H9 (cell line): ENCODE results near the gene CYREN. TPM values are rescaled to one million over a fixed set of nuclear protein-coding genes. Genes with fewer than 3 reads are reported as not detected.
A peak's percentile ranks its signal among the peaks of the same experiment; 100 is the strongest.

Source experiments
- DNase-seq: peaks from one replicate; pipeline ENCODE4 v3.0.0-alpha.2; 2017
- H2AFZ ChIP-seq: one replicate; pipeline ENCODE4 v1.6.1; 2013; ENCODE audit warnings: mild to moderate bottlenecking, low read length, control low read depth, moderate library complexity
- H2AK5ac ChIP-seq: 2 replicates; pipeline ENCODE4 v1.6.1; 2013; ENCODE audit warnings: low read length, control low read depth, mixed read lengths; ENCODE audit not compliant: insufficient read length
- H2BK120ac ChIP-seq: one replicate; pipeline ENCODE4 v1.6.1; 2013; ENCODE audit warnings: low read depth, mild to moderate bottlenecking, low read length, control low read depth, inconsistent platforms; ENCODE audit not compliant: poor library complexity, severe bottlenecking
- H2BK12ac ChIP-seq: 2 replicates; pipeline ENCODE4 v1.6.1; 2013; ENCODE audit warnings: low read length, control low read depth, mixed read lengths, low read depth; ENCODE audit not compliant: insufficient read length
- H2BK15ac ChIP-seq: 2 replicates; pipeline ENCODE4 v1.6.1; 2013; ENCODE audit warnings: low read depth, low read length, control low read depth
- H2BK20ac ChIP-seq: one replicate; pipeline ENCODE4 v1.6.1; 2013; ENCODE audit warnings: low read depth, mild to moderate bottlenecking, low read length, control low read depth, inconsistent platforms; ENCODE audit not compliant: poor library complexity, severe bottlenecking
- H2BK5ac ChIP-seq: 2 replicates; pipeline ENCODE4 v1.6.1; 2013; ENCODE audit warnings: low read length, control low read depth, mixed read lengths; ENCODE audit not compliant: insufficient read length
- H3K14ac ChIP-seq: 2 replicates; pipeline ENCODE4 v1.6.1; 2013; ENCODE audit warnings: low read length, control low read depth; ENCODE audit not compliant: insufficient read depth
- H3K18ac ChIP-seq: 2 replicates; pipeline ENCODE4 v1.6.1; 2013; ENCODE audit warnings: low read depth, mild to moderate bottlenecking, mixed read lengths, low read length, control low read depth; ENCODE audit not compliant: insufficient read length
- H3K23ac ChIP-seq: 2 replicates; pipeline ENCODE4 v1.6.1; 2013; ENCODE audit warnings: low read length, control low read depth, mixed read lengths, low read depth; ENCODE audit not compliant: insufficient read length
- H3K23me2 ChIP-seq: 2 replicates; pipeline ENCODE4 v1.6.1; 2013; ENCODE audit warnings: low read depth, mild to moderate bottlenecking, mixed read lengths, low read length, control low read depth; ENCODE audit not compliant: insufficient read length, poor library complexity, severe bottlenecking
- H3K27ac ChIP-seq: 2 replicates; pipeline ENCODE4 v1.5.1; 2013; ENCODE audit warnings: low read length, control low read depth, mixed read lengths, low read depth; ENCODE audit not compliant: insufficient read length
- H3K27me3 ChIP-seq: 2 replicates; pipeline ENCODE4 v1.6.1; 2013; ENCODE audit warnings: low read length, control low read depth, inconsistent platforms; ENCODE audit not compliant: insufficient read depth
- H3K4ac ChIP-seq: 2 replicates; pipeline ENCODE4 v1.6.1; 2013; ENCODE audit warnings: low read depth, mild to moderate bottlenecking, control low read depth, inconsistent platforms, low read length, moderate library complexity
- H3K4me1 ChIP-seq: 2 replicates; pipeline ENCODE4 v1.6.1; 2013; ENCODE audit warnings: low read length, control low read depth, inconsistent platforms; ENCODE audit not compliant: insufficient read depth
- H3K4me2 ChIP-seq: 2 replicates; pipeline ENCODE4 v1.6.1; 2013; ENCODE audit warnings: low read length, control low read depth, mixed read lengths; ENCODE audit not compliant: insufficient read length, insufficient read depth
- H3K56ac ChIP-seq: 2 replicates; pipeline ENCODE4 v1.6.1; 2013; ENCODE audit warnings: low read depth, mild to moderate bottlenecking, mixed read lengths, low read length, control low read depth; ENCODE audit not compliant: insufficient read length
- H3K79me1 ChIP-seq: 2 replicates; pipeline ENCODE4 v1.6.1; 2013; ENCODE audit warnings: low read depth, mild to moderate bottlenecking, moderate library complexity, low read length, control low read depth, inconsistent platforms; ENCODE audit not compliant: insufficient read depth, poor library complexity, severe bottlenecking
- H3K79me2 ChIP-seq: 2 replicates; pipeline ENCODE4 v1.6.1; 2013; ENCODE audit warnings: low read length, control low read depth, inconsistent platforms; ENCODE audit not compliant: insufficient read depth
- H3K9ac ChIP-seq: 2 replicates; pipeline ENCODE4 v1.6.1; 2013; ENCODE audit warnings: low read length, control low read depth, mixed read lengths; ENCODE audit not compliant: insufficient read length; ENCODE audit errors: extremely low read depth
- H3K9me3 ChIP-seq: one replicate; pipeline ENCODE4 v1.6.1; 2013; ENCODE audit warnings: low read depth, low read length, inconsistent platforms; ENCODE audit not compliant: control insufficient read depth
- H3T11ph ChIP-seq: one replicate; pipeline ENCODE4 v1.6.1; 2013; ENCODE audit warnings: mild to moderate bottlenecking, low read length, control low read depth, inconsistent platforms
- H4K20me1 ChIP-seq: one replicate; pipeline ENCODE4 v1.6.1; 2013; ENCODE audit not compliant: control insufficient read depth, insufficient read length, insufficient read depth
- H4K5ac ChIP-seq: 2 replicates; pipeline ENCODE4 v1.6.1; 2013; ENCODE audit warnings: low read depth, mild to moderate bottlenecking, mixed read lengths, low read length, control low read depth; ENCODE audit not compliant: insufficient read length
- H4K8ac ChIP-seq: replicated peaks from 2 replicates; pipeline ENCODE4 v1.6.1; 2013; ENCODE audit warnings: low read length, control low read depth, mixed read lengths, low read depth; ENCODE audit not compliant: insufficient read length
- H4K91ac ChIP-seq: 2 replicates; pipeline ENCODE4 v1.6.1; 2013; ENCODE audit warnings: low read depth, mild to moderate bottlenecking, moderate library complexity, mixed read lengths, low read length, control low read depth; ENCODE audit not compliant: insufficient read length
- H3K27ac Mint-ChIP-seq, 3 experiments: 2 replicates in 2 of 3; 3 replicates in 1 of 3; pipeline ENCODE4 v1.8.0; 2020 to 2021; ENCODE audit warnings: mixed read lengths in 3 of 3, mild to moderate bottlenecking in 1 of 3, moderate library complexity in 1 of 3
- H3K27me3 Mint-ChIP-seq: 2 replicates; pipeline ENCODE4 v1.8.0; 2021; ENCODE audit warnings: low read depth, mild to moderate bottlenecking, moderate library complexity, mixed read lengths
- H3K36me3 Mint-ChIP-seq, 3 experiments: 2 replicates in 2 of 3; 3 replicates in 1 of 3; pipeline ENCODE4 v1.8.0; 2020 to 2021; ENCODE audit warnings: low read depth in 3 of 3, mixed read lengths in 3 of 3; ENCODE audit not compliant: insufficient read depth in 1 of 3
- H3K4me1 Mint-ChIP-seq, 2 experiments: 2 replicates each; pipeline ENCODE4 v1.8.0; 2020; ENCODE audit warnings: mixed read lengths in 2 of 2
- H3K4me3 Mint-ChIP-seq, 2 experiments: 2 replicates in 1 of 2; 3 replicates in 1 of 2; pipeline ENCODE4 v1.8.0; 2020 to 2021; ENCODE audit warnings: mild to moderate bottlenecking in 2 of 2, mixed read lengths in 2 of 2, moderate library complexity in 1 of 2
- H3K9me3 Mint-ChIP-seq, 2 experiments: 2 replicates in 1 of 2; 3 replicates in 1 of 2; pipeline ENCODE4 v1.8.0; 2020; ENCODE audit warnings: mild to moderate bottlenecking in 2 of 2, mixed read lengths in 2 of 2, moderate library complexity in 1 of 2
- total RNA-seq: library from RNA; stranded (reverse); gene quantifications from 2 replicates; pipeline ENCODE4 v1.2.1, GENCODE V29; 2021
- TF ChIP-seq, protein P1 (sequence below): fragments of 200-600 bp; sonication (generic); conservative IDR thresholded peaks from 3 replicates; pipeline ENCODE4 v1.8.0; 2021; ENCODE audit warnings: antibody characterized with exemption, mild to moderate bottlenecking

CYREN gene
- total RNA-seq, 1 experiment from 2014 or later: 72.0 TPM

DNA sequence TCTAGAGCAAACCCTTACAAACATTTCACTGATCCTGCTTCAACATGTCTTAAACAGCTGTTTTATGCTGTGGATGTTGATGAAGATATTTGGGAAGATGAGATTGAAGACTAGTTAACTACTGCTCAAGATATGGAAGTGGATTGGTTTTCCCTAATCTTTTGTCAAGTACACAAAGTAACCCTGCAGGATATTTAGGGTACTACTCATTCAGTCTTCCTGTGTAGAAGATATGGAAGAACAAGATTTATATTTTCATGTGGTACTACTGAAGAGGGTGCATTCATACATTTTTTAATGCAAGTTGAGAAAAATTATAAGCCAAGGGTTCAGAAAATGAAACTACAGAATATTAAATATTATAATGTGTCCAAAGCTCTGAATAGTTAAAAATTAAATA lies 40.9 kb downstream of the CYREN start:
- Mint-ChIP-seq H3K9me3 (peaks cover 0 to 6% of the 10 kb centered on the region in 2 experiments; a peak in 2 of 5 replicates), H3K4me3 (no peak overlapping the region), H3K27me3 (no peaks in the 10 kb centered on the region; the same call in 1 of the 2 replicates), H3K4me1 (no peaks in the 10 kb centered on the region), H3K36me3 (peaks cover 0 to 5% (median 0%) of the 10 kb centered on the region in 3 experiments; a peak in 1 of 7 replicates), H3K27ac (no peak overlapping the region)
- H2BK5ac ChIP-seq: no peak overlapping the region
- no peak overlapping the region for H2AK5ac ChIP-seq
- H3K18ac ChIP-seq: no peak overlapping the region
- no peak overlapping the region for H3K4me2 ChIP-seq
- no peaks in the 10 kb centered on the region for H3K79me2 ChIP-seq
- H3K27me3 ChIP-seq: no peaks in the 10 kb centered on the region
- H3T11ph ChIP-seq: no peak overlapping the region
- H2BK15ac ChIP-seq: no peak overlapping the region
- H3K27ac ChIP-seq: no peak overlapping the region
- H3K56ac ChIP-seq: no peak overlapping the region
- H2AFZ ChIP-seq: no peak overlapping the region
- no peak overlapping the region for H4K8ac ChIP-seq
- H2BK12ac ChIP-seq: no peak overlapping the region
- no peaks in the 10 kb centered on the region for H3K9me3 ChIP-seq
- H4K91ac ChIP-seq: no peak overlapping the region
- H3K14ac ChIP-seq: no peak overlapping the region
- H3K23ac ChIP-seq: no peak overlapping the region
- H4K5ac ChIP-seq: no peak overlapping the region
- TF ChIP-seq, protein P1, sequence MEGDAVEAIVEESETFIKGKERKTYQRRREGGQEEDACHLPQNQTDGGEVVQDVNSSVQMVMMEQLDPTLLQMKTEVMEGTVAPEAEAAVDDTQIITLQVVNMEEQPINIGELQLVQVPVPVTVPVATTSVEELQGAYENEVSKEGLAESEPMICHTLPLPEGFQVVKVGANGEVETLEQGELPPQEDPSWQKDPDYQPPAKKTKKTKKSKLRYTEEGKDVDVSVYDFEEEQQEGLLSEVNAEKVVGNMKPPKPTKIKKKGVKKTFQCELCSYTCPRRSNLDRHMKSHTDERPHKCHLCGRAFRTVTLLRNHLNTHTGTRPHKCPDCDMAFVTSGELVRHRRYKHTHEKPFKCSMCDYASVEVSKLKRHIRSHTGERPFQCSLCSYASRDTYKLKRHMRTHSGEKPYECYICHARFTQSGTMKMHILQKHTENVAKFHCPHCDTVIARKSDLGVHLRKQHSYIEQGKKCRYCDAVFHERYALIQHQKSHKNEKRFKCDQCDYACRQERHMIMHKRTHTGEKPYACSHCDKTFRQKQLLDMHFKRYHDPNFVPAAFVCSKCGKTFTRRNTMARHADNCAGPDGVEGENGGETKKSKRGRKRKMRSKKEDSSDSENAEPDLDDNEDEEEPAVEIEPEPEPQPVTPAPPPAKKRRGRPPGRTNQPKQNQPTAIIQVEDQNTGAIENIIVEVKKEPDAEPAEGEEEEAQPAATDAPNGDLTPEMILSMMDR: peak; percentile 22; the same call in 1 of the 3 replicates
- no peak overlapping the region for H2BK120ac ChIP-seq
- no peaks in the 10 kb centered on the region for H3K79me1 ChIP-seq
- no peak overlapping the region for H2BK20ac ChIP-seq
- H3K9ac ChIP-seq: no peak overlapping the region
- no peak for DNase-seq
- H3K4ac ChIP-seq: no peak overlapping the region
- H3K4me1 ChIP-seq: no peaks in the 10 kb centered on the region
- H4K20me1 ChIP-seq: no peaks in the 10 kb centered on the region
- H3K23me2 ChIP-seq: no peaks in the 10 kb centered on the region
